ENCODE measurements around the gene SGCA. TPM values are rescaled to one million over a fixed set of nuclear protein-coding genes. Genes with fewer than 3 reads are reported as not detected.

Gene SGCA
- total and polyA plus RNA-seq, 2 of the 13 experiments (the other 11 are each of a cell fraction or from before 2014, with no cell fraction given), result not detected

DNA sequence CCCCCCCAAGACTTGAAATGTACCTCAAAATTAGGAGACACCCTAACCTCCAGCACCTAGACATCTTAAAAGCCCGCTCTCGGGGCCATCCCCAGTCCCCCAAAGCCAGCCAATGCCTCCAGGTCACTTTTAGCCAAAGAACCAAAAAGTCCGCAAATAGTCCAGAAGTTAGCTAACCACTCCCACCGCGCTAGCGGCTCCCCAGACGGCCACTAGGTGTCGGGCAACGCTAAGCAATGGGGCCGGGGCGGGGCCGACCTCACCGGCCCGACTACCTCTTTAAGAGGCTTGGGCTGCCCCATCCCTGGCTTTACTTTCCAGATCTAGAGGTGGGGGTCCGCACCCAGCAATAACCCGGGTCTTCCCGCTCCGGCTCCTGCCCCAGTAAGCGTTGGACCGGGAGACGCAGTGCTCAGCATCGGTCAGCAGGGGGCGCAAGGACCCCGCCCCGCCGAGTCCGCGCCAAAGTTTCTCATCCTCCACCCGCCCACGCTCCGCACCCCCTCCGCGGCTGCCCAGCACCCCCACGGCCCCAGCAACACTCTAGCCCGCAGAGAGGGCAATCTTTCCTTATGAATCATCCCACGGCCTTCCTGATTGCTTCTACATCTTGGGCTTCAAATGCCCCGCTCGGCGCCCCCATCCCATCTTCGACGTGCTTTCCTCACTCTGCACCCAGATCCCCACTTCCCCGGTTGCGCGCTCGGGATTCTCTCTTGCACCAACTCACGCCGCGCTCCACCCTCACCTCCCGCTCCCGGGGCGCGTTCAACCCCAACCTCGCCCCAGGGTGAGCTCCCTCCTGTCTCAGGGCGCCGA is 34.9 kb downstream of the SGCA start (continued):
- peak; percentile 58; the same call in 1 of the 2 replicates for TF ChIP-seq SP4 (CRISPR knock-in tag; IDR thresholded peaks at IDR 0.05)
- TF ChIP-seq, protein P1, sequence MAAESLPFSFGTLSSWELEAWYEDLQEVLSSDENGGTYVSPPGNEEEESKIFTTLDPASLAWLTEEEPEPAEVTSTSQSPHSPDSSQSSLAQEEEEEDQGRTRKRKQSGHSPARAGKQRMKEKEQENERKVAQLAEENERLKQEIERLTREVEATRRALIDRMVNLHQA (CRISPR knock-in tag; IDR thresholded peaks at IDR 0.05), result no peak
- no peak for TF ChIP-seq SETDB1 (CRISPR knock-in tag; IDR thresholded peaks at IDR 0.05; ENCODE audit: borderline replicate concordance)
- no peak for TF ChIP-seq HNF4A (CRISPR knock-in tag; IDR thresholded peaks at IDR 0.05)
- TF ChIP-seq ZNF773 (CRISPR knock-in tag; IDR thresholded peaks at IDR 0.05; ENCODE audit: borderline replicate concordance), result 0 out of 2 replicates have a peak, but pooled peaks have one; percentile 12
- no peak for TF ChIP-seq ZNF224 (CRISPR knock-in tag; IDR thresholded peaks at IDR 0.05)
- TF ChIP-seq, protein P2, sequence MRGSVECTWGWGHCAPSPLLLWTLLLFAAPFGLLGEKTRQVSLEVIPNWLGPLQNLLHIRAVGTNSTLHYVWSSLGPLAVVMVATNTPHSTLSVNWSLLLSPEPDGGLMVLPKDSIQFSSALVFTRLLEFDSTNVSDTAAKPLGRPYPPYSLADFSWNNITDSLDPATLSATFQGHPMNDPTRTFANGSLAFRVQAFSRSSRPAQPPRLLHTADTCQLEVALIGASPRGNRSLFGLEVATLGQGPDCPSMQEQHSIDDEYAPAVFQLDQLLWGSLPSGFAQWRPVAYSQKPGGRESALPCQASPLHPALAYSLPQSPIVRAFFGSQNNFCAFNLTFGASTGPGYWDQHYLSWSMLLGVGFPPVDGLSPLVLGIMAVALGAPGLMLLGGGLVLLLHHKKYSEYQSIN (CRISPR knock-in tag; IDR thresholded peaks at IDR 0.05; ENCODE audit: borderline replicate concordance), result no peak
- TF ChIP-seq, protein P3, sequence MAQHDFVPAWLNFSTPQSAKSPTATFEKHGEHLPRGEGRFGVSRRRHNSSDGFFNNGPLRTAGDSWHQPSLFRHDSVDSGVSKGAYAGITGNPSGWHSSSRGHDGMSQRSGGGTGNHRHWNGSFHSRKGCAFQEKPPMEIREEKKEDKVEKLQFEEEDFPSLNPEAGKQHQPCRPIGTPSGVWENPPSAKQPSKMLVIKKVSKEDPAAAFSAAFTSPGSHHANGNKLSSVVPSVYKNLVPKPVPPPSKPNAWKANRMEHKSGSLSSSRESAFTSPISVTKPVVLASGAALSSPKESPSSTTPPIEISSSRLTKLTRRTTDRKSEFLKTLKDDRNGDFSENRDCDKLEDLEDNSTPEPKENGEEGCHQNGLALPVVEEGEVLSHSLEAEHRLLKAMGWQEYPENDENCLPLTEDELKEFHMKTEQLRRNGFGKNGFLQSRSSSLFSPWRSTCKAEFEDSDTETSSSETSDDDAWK (CRISPR knock-in tag; IDR thresholded peaks at IDR 0.05), result no peak
- TF ChIP-seq, protein P4, sequence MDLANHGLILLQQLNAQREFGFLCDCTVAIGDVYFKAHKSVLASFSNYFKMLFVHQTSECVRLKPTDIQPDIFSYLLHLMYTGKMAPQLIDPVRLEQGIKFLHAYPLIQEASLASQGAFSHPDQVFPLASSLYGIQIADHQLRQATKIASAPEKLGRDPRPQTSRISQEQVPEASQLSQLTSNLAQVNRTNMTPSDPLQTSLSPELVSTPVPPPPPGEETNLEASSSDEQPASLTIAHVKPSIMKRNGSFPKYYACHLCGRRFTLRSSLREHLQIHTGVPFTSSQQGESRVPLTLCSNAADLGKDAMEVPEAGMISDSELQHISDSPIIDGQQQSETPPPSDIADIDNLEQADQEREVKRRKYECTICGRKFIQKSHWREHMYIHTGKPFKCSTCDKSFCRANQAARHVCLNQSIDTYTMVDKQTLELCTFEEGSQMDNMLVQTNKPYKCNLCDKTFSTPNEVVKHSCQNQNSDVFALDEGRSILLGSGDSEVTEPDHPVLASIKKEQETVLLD (CRISPR knock-in tag; IDR thresholded peaks at IDR 0.05; ENCODE audit: low read depth), result no peak
- TF ChIP-seq ZFP36L2 (CRISPR knock-in tag; IDR thresholded peaks at IDR 0.05), result no peak
- TF ChIP-seq JUNB (CRISPR knock-in tag; IDR thresholded peaks at IDR 0.05; ENCODE audit: borderline replicate concordance), result no peak
- no peak for TF ChIP-seq DNMT3B (CRISPR knock-in tag; conservative IDR thresholded peaks at IDR 0.05)
- TF ChIP-seq ZNF484 (CRISPR knock-in tag; IDR thresholded peaks at IDR 0.05; ENCODE audit: borderline replicate concordance, low read depth), result no peak
- no peak for TF ChIP-seq THYN1 (CRISPR knock-in tag; IDR thresholded peaks at IDR 0.05; ENCODE audit: borderline replicate concordance, low read depth)
- TF ChIP-seq ZNF746 (CRISPR knock-in tag; IDR thresholded peaks at IDR 0.05), result peak; percentile 23; the same call in 1 of the 2 replicates
- TF ChIP-seq, protein P5, sequence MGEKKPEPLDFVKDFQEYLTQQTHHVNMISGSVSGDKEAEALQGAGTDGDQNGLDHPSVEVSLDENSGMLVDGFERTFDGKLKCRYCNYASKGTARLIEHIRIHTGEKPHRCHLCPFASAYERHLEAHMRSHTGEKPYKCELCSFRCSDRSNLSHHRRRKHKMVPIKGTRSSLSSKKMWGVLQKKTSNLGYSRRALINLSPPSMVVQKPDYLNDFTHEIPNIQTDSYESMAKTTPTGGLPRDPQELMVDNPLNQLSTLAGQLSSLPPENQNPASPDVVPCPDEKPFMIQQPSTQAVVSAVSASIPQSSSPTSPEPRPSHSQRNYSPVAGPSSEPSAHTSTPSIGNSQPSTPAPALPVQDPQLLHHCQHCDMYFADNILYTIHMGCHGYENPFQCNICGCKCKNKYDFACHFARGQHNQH (CRISPR knock-in tag; IDR thresholded peaks at IDR 0.05), result peak; percentile 70
- TF ChIP-seq ZNF205 (CRISPR knock-in tag; IDR thresholded peaks at IDR 0.05), result no peak
- TF ChIP-seq, protein P6, sequence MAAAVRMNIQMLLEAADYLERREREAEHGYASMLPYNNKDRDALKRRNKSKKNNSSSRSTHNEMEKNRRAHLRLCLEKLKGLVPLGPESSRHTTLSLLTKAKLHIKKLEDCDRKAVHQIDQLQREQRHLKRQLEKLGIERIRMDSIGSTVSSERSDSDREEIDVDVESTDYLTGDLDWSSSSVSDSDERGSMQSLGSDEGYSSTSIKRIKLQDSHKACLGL (CRISPR knock-in tag; IDR thresholded peaks at IDR 0.05), result peak; percentile 52; the same call in 1 of the 2 replicates
- no peak for TF ChIP-seq ZKSCAN1 (IDR thresholded peaks at IDR 0.05; ENCODE audit: low read length)
- no peak for TF ChIP-seq BRCA1 (CRISPR knock-in tag; IDR thresholded peaks at IDR 0.05)
- TF ChIP-seq, protein P7, sequence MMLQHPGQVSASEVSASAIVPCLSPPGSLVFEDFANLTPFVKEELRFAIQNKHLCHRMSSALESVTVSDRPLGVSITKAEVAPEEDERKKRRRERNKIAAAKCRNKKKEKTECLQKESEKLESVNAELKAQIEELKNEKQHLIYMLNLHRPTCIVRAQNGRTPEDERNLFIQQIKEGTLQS (CRISPR knock-in tag; IDR thresholded peaks at IDR 0.05), result no peak
- TF ChIP-seq STAG1 (CRISPR knock-in tag; IDR thresholded peaks at IDR 0.05), result peak; percentile 96
- no peak for TF ChIP-seq HDAC2 (CRISPR knock-in tag; IDR thresholded peaks at IDR 0.05)
- TF ChIP-seq ZFP62 (CRISPR knock-in tag; IDR thresholded peaks at IDR 0.05), result no peak
- no peak for TF ChIP-seq YEATS4 (CRISPR knock-in tag; IDR thresholded peaks at IDR 0.05; ENCODE audit: borderline replicate concordance)
